Measurements from ENCODE around the gene LMO7.
"Not testable (repeated sequence)": the region's sequence is repeated elsewhere in the genome, so short reads cannot be mapped to it uniquely, and the experiment has no call there.

LMO7 gene

GRCh38 chr13:75790198-75790970 lies 154.3 kb downstream of the LMO7 start:
- WGBS, 2 donors (ENCODE audit: extremely low coverage in 2 of 2, insufficient read length in 2 of 2, insufficient replicate concordance in 1 of 2): no CpG with 5 or more reads among the region's 4 CpGs
- Histone ChIP-seq H3K4me2 (ENCODE audit: insufficient read depth, low read length, poor library complexity, severe bottlenecking) (no peak overlapping the region), H2AK5ac (ENCODE audit: low read depth, low read length) (no peak overlapping the region), H4K91ac (ENCODE audit: low read depth, low read length, poor library complexity) (no peak overlapping the region), H3K18ac (ENCODE audit: low read length) (no peak overlapping the region), H3K14ac (ENCODE audit: low read length) (no peak overlapping the region), H2BK15ac (ENCODE audit: low read length) (no peak overlapping the region), H2AFZ (ENCODE audit: low read length) (no peak overlapping the region), H4K8ac (ENCODE audit: low read depth, low read length) (no peak overlapping the region), H2BK12ac (ENCODE audit: low read length) (no peak overlapping the region), H3K4me3 (ENCODE audit: low read length in 2 of 2) (no peak overlapping the region), H3K27me3 (ENCODE audit: control insufficient read depth in 3 of 3, insufficient read depth in 3 of 3, low read depth in 1 of 3, low read length in 3 of 3) (no peaks in the 10 kb centered on the region), H3K79me1 (ENCODE audit: low read depth, low read length) (no peaks in the 10 kb centered on the region), H2BK5ac (ENCODE audit: low read length) (no peak overlapping the region), H3K4me1 (ENCODE audit: control insufficient read depth in 2 of 2, insufficient read depth in 1 of 2, low read depth in 1 of 2, low read length in 2 of 2) (peaks cover 4 to 15% of the 10 kb centered on the region in 2 donors), H3K36me3 (replicated peaks in 1 of 2; ENCODE audit: control insufficient read depth in 2 of 2, insufficient read depth in 2 of 2, low read length in 2 of 2) (no peaks in the 10 kb centered on the region), H3K9me3 (replicated peaks in 1 of 2; ENCODE audit: control insufficient read depth in 2 of 2, insufficient read depth in 1 of 2, low read depth in 1 of 2, low read length in 2 of 2) (peaks cover 0 to 3% of the 10 kb centered on the region in 2 donors), H3K4ac (ENCODE audit: low read length) (no peak overlapping the region), H3K27ac (replicated peaks; ENCODE audit: low read length) (no peak overlapping the region), H2BK120ac (ENCODE audit: low read depth, low read length) (no peak overlapping the region), H3K9ac (ENCODE audit: low read depth, low read length, poor library complexity) (no peak overlapping the region), H3K23ac (ENCODE audit: low read depth, low read length, poor library complexity) (no peak overlapping the region)
- DNase-seq (ENCODE audit: low spot score): no peak

- Histone ChIP-seq H2AFZ (ENCODE audit: low read length) (no peak overlapping the region), H3K27ac (replicated peaks; ENCODE audit: low read length) (no peak overlapping the region), H3K4me2 (ENCODE audit: insufficient read depth, low read length, poor library complexity, severe bottlenecking) (no peak overlapping the region), H3K79me1 (ENCODE audit: low read depth, low read length) (no peaks in the 10 kb centered on the region), H3K9me3 (replicated peaks in 1 of 2; ENCODE audit: control insufficient read depth in 2 of 2, insufficient read depth in 1 of 2, low read depth in 1 of 2, low read length in 2 of 2) (peaks cover 0 to 3% of the 10 kb centered on the region in 2 donors), H3K18ac (ENCODE audit: low read length) (no peak overlapping the region), H3K23ac (ENCODE audit: low read depth, low read length, poor library complexity) (no peak overlapping the region), H3K27me3 (ENCODE audit: control insufficient read depth in 3 of 3, insufficient read depth in 3 of 3, low read depth in 1 of 3, low read length in 3 of 3) (no peaks in the 10 kb centered on the region), H2AK5ac (ENCODE audit: low read depth, low read length) (no peak overlapping the region), H2BK15ac (ENCODE audit: low read length) (no peak overlapping the region), H2BK120ac (ENCODE audit: low read depth, low read length) (no peak overlapping the region), H4K91ac (ENCODE audit: low read depth, low read length, poor library complexity) (no peak overlapping the region), H3K14ac (ENCODE audit: low read length) (no peak overlapping the region), H3K36me3 (replicated peaks in 1 of 2; ENCODE audit: control insufficient read depth in 2 of 2, insufficient read depth in 2 of 2, low read length in 2 of 2) (no peaks in the 10 kb centered on the region), H2BK12ac (ENCODE audit: low read length) (no peak overlapping the region), H3K4me1 (ENCODE audit: control insufficient read depth in 2 of 2, insufficient read depth in 1 of 2, low read depth in 1 of 2, low read length in 2 of 2) (peaks cover 4 to 15% of the 10 kb centered on the region in 2 donors), H4K8ac (ENCODE audit: low read depth, low read length) (no peak overlapping the region), H2BK5ac (ENCODE audit: low read length) (no peak overlapping the region), H3K4ac (ENCODE audit: low read length) (no peak overlapping the region), H3K9ac (ENCODE audit: low read depth, low read length, poor library complexity) (no peak overlapping the region), H3K4me3 (ENCODE audit: low read length in 2 of 2) (no peak overlapping the region)
- no CpG with 5 or more reads among the region's 3 CpGs for WGBS, 2 donors (ENCODE audit: extremely low coverage in 2 of 2, insufficient read length in 2 of 2, insufficient replicate concordance in 1 of 2)
- DNase-seq (ENCODE audit: low spot score): no peak
These were observed 156.5 kb downstream of the LMO7 start for GRCh38 chr13:75792526-75793187.

- not testable (repeated sequence) for DNase-seq (ENCODE audit: low spot score); H2BK15ac ChIP-seq (ENCODE audit: low read length); H3K23ac ChIP-seq (ENCODE audit: low read depth, low read length, poor library complexity); H3K14ac ChIP-seq (ENCODE audit: low read length); H4K8ac ChIP-seq (ENCODE audit: low read depth, low read length); H2AFZ ChIP-seq (ENCODE audit: low read length); H2AK5ac ChIP-seq (ENCODE audit: low read depth, low read length); H4K91ac ChIP-seq (ENCODE audit: low read depth, low read length, poor library complexity); H3K4me3 ChIP-seq (ENCODE audit: low read length in 2 of 2); H3K79me1 ChIP-seq (ENCODE audit: low read depth, low read length); H3K27me3 ChIP-seq (ENCODE audit: control insufficient read depth in 3 of 3, insufficient read depth in 3 of 3, low read depth in 1 of 3, low read length in 3 of 3); H3K27ac ChIP-seq (replicated peaks; ENCODE audit: low read length); H2BK120ac ChIP-seq (ENCODE audit: low read depth, low read length); H3K4ac ChIP-seq (ENCODE audit: low read length); H3K36me3 ChIP-seq (replicated peaks in 1 of 2; ENCODE audit: control insufficient read depth in 2 of 2, insufficient read depth in 2 of 2, low read length in 2 of 2); H3K4me2 ChIP-seq (ENCODE audit: insufficient read depth, low read length, poor library complexity, severe bottlenecking); H3K9ac ChIP-seq (ENCODE audit: low read depth, low read length, poor library complexity); H3K18ac ChIP-seq (ENCODE audit: low read length); H2BK12ac ChIP-seq (ENCODE audit: low read length); H2BK5ac ChIP-seq (ENCODE audit: low read length); H3K9me3 ChIP-seq (replicated peaks in 1 of 2; ENCODE audit: control insufficient read depth in 2 of 2, insufficient read depth in 1 of 2, low read depth in 1 of 2, low read length in 2 of 2)
- H3K4me1 ChIP-seq (ENCODE audit: control insufficient read depth in 2 of 2, insufficient read depth in 1 of 2, low read depth in 1 of 2, low read length in 2 of 2): peaks cover 4 to 15% of the 10 kb centered on the region in 2 donors
- WGBS, 2 donors (ENCODE audit: extremely low coverage in 2 of 2, insufficient read length in 2 of 2, insufficient replicate concordance in 1 of 2): no CpG with 5 or more reads among the region's 9 CpGs
These were observed 157.0 kb downstream of the LMO7 start for GRCh38 chr13:75793188-75793567.

GRCh38 chr13:75794663-75795062 lies 158.5 kb downstream of the LMO7 start:
- no peak overlapping the region for H2AFZ ChIP-seq (ENCODE audit: low read length)
- H2BK12ac ChIP-seq (ENCODE audit: low read length): no peak overlapping the region
- no peaks in the 10 kb centered on the region for H3K27me3 ChIP-seq (ENCODE audit: control insufficient read depth in 3 of 3, insufficient read depth in 3 of 3, low read depth in 1 of 3, low read length in 3 of 3)
- no peak overlapping the region for H2BK5ac ChIP-seq (ENCODE audit: low read length)
- no peak overlapping the region for H4K8ac ChIP-seq (ENCODE audit: low read depth, low read length)
- H4K91ac ChIP-seq (ENCODE audit: low read depth, low read length, poor library complexity): no peak overlapping the region
- no CpG with 5 or more reads among the region's 1 CpG for WGBS, 2 donors (ENCODE audit: extremely low coverage in 2 of 2, insufficient read length in 2 of 2, insufficient replicate concordance in 1 of 2)
- no peak overlapping the region for H2BK120ac ChIP-seq (ENCODE audit: low read depth, low read length)
- no peak overlapping the region for H3K4ac ChIP-seq (ENCODE audit: low read length)
- no peak overlapping the region for H3K14ac ChIP-seq (ENCODE audit: low read length)
- no peak overlapping the region for H3K4me2 ChIP-seq (ENCODE audit: insufficient read depth, low read length, poor library complexity, severe bottlenecking)
- H3K4me1 ChIP-seq (ENCODE audit: control insufficient read depth in 2 of 2, insufficient read depth in 1 of 2, low read depth in 1 of 2, low read length in 2 of 2): peaks cover 4 to 15% of the 10 kb centered on the region in 2 donors
- H3K9ac ChIP-seq (ENCODE audit: low read depth, low read length, poor library complexity): no peak overlapping the region
- no peaks in the 10 kb centered on the region for H3K79me1 ChIP-seq (ENCODE audit: low read depth, low read length)
- no peaks in the 10 kb centered on the region for H3K36me3 ChIP-seq (replicated peaks in 1 of 2; ENCODE audit: control insufficient read depth in 2 of 2, insufficient read depth in 2 of 2, low read length in 2 of 2)
- no peak overlapping the region for H3K4me3 ChIP-seq (ENCODE audit: low read length in 2 of 2)
- H3K23ac ChIP-seq (ENCODE audit: low read depth, low read length, poor library complexity): no peak overlapping the region
- H3K27ac ChIP-seq (replicated peaks; ENCODE audit: low read length): no peak overlapping the region
- H3K9me3 ChIP-seq (replicated peaks in 1 of 2; ENCODE audit: control insufficient read depth in 2 of 2, insufficient read depth in 1 of 2, low read depth in 1 of 2, low read length in 2 of 2): peaks cover 0 to 3% of the 10 kb centered on the region in 2 donors
- H2AK5ac ChIP-seq (ENCODE audit: low read depth, low read length): no peak overlapping the region
- no peak overlapping the region for H2BK15ac ChIP-seq (ENCODE audit: low read length)
- no peak overlapping the region for H3K18ac ChIP-seq (ENCODE audit: low read length)
- no peak for DNase-seq (ENCODE audit: low spot score)
